ENCODE measurements around the gene CAPG. TPM values are rescaled to one million over a fixed set of nuclear protein-coding genes. Genes with fewer than 3 reads are reported as not detected.

The CAPG gene
- total RNA-seq, 4 donors from 2014 or later = 18.3 to 92.1 (median 45.2) TPM

GRCh38 chr2:85377083-85377482 lies 33.1 kb downstream of the CAPG start:
- Histone ChIP-seq H3K4me1 (no peaks in the 10 kb centered on the region), H3K36me3 (peaks cover 0 to 38% (median 11%) of the 10 kb centered on the region in 4 donors), H3K27ac (no peak overlapping the region), H3K9me3 (no peaks in the 10 kb centered on the region), H3K27me3 (no peaks in the 10 kb centered on the region), H3K4me3 (no peak overlapping the region)
- TF ChIP-seq POLR2AphosphoS5 (IDR thresholded peaks at IDR 0.05) = no peak
- no peak for TF ChIP-seq EP300 (IDR thresholded peaks at IDR 0.05; ENCODE audit: low read depth)
- no peak for TF ChIP-seq POLR2A (IDR thresholded peaks at IDR 0.05)
- no peak for TF ChIP-seq CTCF (IDR thresholded peaks at IDR 0.05)
- no peak for DNase-seq
- in situ Hi-C loops (cut with MboI; ENCODE audit: low pct_ligation_motif_present in 1 of 4, low pct_unique_long_range_greater_than_20kb in 1 of 4, low sequenced_read_pairs in 3 of 4) = no loop called here
- WGBS, 2 donors (ENCODE audit: low coverage in 1 of 2) = 94 to 100% methylated on average over 3 to 11 of the region's 11 CpGs
- intact Hi-C loops (cut with DNase I; ENCODE audit: low total_unique reads) = no loop called here

- 96% methylated on average over 5 of the region's 5 CpGs; no CpG with 5 or more reads in 1 of the 2 donors for WGBS, 2 donors (ENCODE audit: low coverage in 1 of 2)
- no peak overlapping the region for H3K4me3 ChIP-seq
- no peak for DNase-seq
- H3K36me3 ChIP-seq = peaks cover 0 to 38% (median 11%) of the 10 kb centered on the region in 4 donors
- H3K27me3 ChIP-seq = no peaks in the 10 kb centered on the region
- H3K27ac ChIP-seq = no peak overlapping the region
- no peak for TF ChIP-seq POLR2A (IDR thresholded peaks at IDR 0.05)
- TF ChIP-seq EP300 (IDR thresholded peaks at IDR 0.05; ENCODE audit: low read depth) = no peak
- no peak for TF ChIP-seq CTCF (IDR thresholded peaks at IDR 0.05)
- no peak for TF ChIP-seq POLR2AphosphoS5 (IDR thresholded peaks at IDR 0.05)
- in situ Hi-C loops (cut with MboI; ENCODE audit: low pct_ligation_motif_present in 1 of 4, low pct_unique_long_range_greater_than_20kb in 1 of 4, low sequenced_read_pairs in 3 of 4) = no loop called here
- no peaks in the 10 kb centered on the region for H3K9me3 ChIP-seq
- H3K4me1 ChIP-seq = no peaks in the 10 kb centered on the region
- intact Hi-C loops (cut with DNase I; ENCODE audit: low total_unique reads) = no loop called here
Observed at GRCh38 chr2:85376291-85377065, 33.7 kb downstream of the CAPG start.

- Histone ChIP-seq H3K27ac (no peak overlapping the region), H3K9me3 (no peaks in the 10 kb centered on the region), H3K27me3 (no peaks in the 10 kb centered on the region), H3K4me3 (no peak overlapping the region), H3K4me1 (peaks cover 0 to 8% (median 2%) of the 10 kb centered on the region in 4 donors), H3K36me3 (peaks cover 0 to 16% (median 0%) of the 10 kb centered on the region in 4 donors)
- in situ Hi-C loops (cut with MboI; ENCODE audit: low pct_ligation_motif_present in 1 of 4, low pct_unique_long_range_greater_than_20kb in 1 of 4, low sequenced_read_pairs in 3 of 4) (no loop called here), intact Hi-C loops (cut with DNase I; ENCODE audit: low total_unique reads) (no loop called here)
- 96 to 100% methylated on average over 2 to 11 of the region's 11 CpGs for WGBS, 2 donors (ENCODE audit: low coverage in 1 of 2)
- DNase-seq = no peak
- TF ChIP-seq CTCF (IDR thresholded peaks at IDR 0.05) = no peak
- TF ChIP-seq POLR2A (IDR thresholded peaks at IDR 0.05) = no peak
- TF ChIP-seq EP300 (IDR thresholded peaks at IDR 0.05; ENCODE audit: low read depth) = no peak
- no peak for TF ChIP-seq POLR2AphosphoS5 (IDR thresholded peaks at IDR 0.05)
Observed at GRCh38 chr2:85371045-85371444, 39.1 kb downstream of the CAPG start.

- Histone ChIP-seq H3K36me3 (peaks cover 0 to 16% (median 0%) of the 10 kb centered on the region in 4 donors), H3K27me3 (no peaks in the 10 kb centered on the region), H3K4me1 (peaks cover 0 to 8% (median 2%) of the 10 kb centered on the region in 4 donors), H3K27ac (no peak overlapping the region), H3K4me3 (no peak overlapping the region), H3K9me3 (no peaks in the 10 kb centered on the region)
- TF ChIP-seq EP300 (IDR thresholded peaks at IDR 0.05; ENCODE audit: low read depth) = no peak
- TF ChIP-seq POLR2A (IDR thresholded peaks at IDR 0.05) = no peak
- no peak for TF ChIP-seq POLR2AphosphoS5 (IDR thresholded peaks at IDR 0.05)
- no peak for TF ChIP-seq CTCF (IDR thresholded peaks at IDR 0.05)
- in situ Hi-C loops (cut with MboI; ENCODE audit: low pct_ligation_motif_present in 1 of 4, low pct_unique_long_range_greater_than_20kb in 1 of 4, low sequenced_read_pairs in 3 of 4) (no loop called here), intact Hi-C loops (cut with DNase I; ENCODE audit: low total_unique reads) (no loop called here)
- DNase-seq = peak; percentile 39
- WGBS, 2 donors (ENCODE audit: low coverage in 1 of 2) = 49% methylated on average over 5 of the region's 5 CpGs; no CpG with 5 or more reads in 1 of the 2 donors
Observed at GRCh38 chr2:85369500-85369899, 40.7 kb downstream of the CAPG start.

Measured in transverse colon (tissue), 4 donors.